Right ventricle myocardium inferior (tissue), 1 donor: ENCODE results near the gene LIMCH1. TPM values are rescaled to one million over a fixed set of nuclear protein-coding genes. Genes with fewer than 3 reads are reported as not detected.

Experiments
- ATAC-seq: fragments of 200-7000 bp; cut with Tn5 transposase; one replicate; pipeline ENCODE4 v1.9.1; 2020; ENCODE audit warnings: mild to moderate bottlenecking, moderate library complexity
- DNase-seq: peaks from one replicate; pipeline ENCODE4 v3.0.0; 2021; ENCODE audit errors: missing footprints
- intact Hi-C: fragments of 100-400 bp; cut with DNase I; formaldehyde crosslinking; loops from one replicate; pipeline ENCODE4 v1.11.0; 2022
- total RNA-seq: library from RNA; stranded (reverse); fragmentation: NEBNext Ultra II Directional; extraction: Animal tissue kit (Norgen Biotek cat#: 25700); gene quantifications from one replicate; pipeline ENCODE4 v1.2.1, GENCODE V29; 2021
- donor health status: DM: no; HTN: yes; CAD: no; lungs with severe emphysema.

LIMCH1 gene
- total RNA-seq, 1 donor from 2014 or later: 294 TPM

- DNase-seq (no peak), ATAC-seq (no peak)
- intact Hi-C loops: no loop called here
These were observed 13.6 kb downstream of the LIMCH1 start for GRCh38 chr4:41551536-41551935.

- ATAC-seq (no peak), DNase-seq (no peak)
- intact Hi-C loops: no loop called here
These were observed 16.9 kb downstream of the LIMCH1 start for GRCh38 chr4:41554905-41555304.

GRCh38 chr4:41556526-41556925 is 18.6 kb downstream of the LIMCH1 start:
- DNase-seq (no peak), ATAC-seq (no peak)
- intact Hi-C loops: no loop called here

GRCh38 chr4:41559940-41560516 is 22.1 kb downstream of the LIMCH1 start:
- intact Hi-C loops: no loop called here
- no peak for ATAC-seq

GRCh38 chr4:41561244-41561643 is 23.3 kb downstream of the LIMCH1 start:
- ATAC-seq (no peak), DNase-seq (no peak)
- intact Hi-C loops: no loop called here

More at GRCh38 chr4:41559940-41560516, 22.1 kb downstream of the LIMCH1 start:
- no peak for DNase-seq

- intact Hi-C loops: no loop called here
- no peak for ATAC-seq
- no peak for DNase-seq
These were observed 29.2 kb downstream of the LIMCH1 start for GRCh38 chr4:41567186-41567585.

GRCh38 chr4:41568363-41568762 is 30.4 kb downstream of the LIMCH1 start:
- ATAC-seq (no peak), DNase-seq (no peak)

GRCh38 chr4:41569961-41570360 is 32.0 kb downstream of the LIMCH1 start:
- peak; percentile 93 for ATAC-seq
- intact Hi-C loops: loop anchor here (2.0 kb wide), 2 partner anchors 31 to 43 kb away; partner anchors contain the start of gene LIMCH1
- DNase-seq: no peak

More at GRCh38 chr4:41568363-41568762, 30.4 kb downstream of the LIMCH1 start:
- intact Hi-C loops: no loop called here

GRCh38 chr4:41571422-41571821 is 33.5 kb downstream of the LIMCH1 start:
- intact Hi-C loops: loop anchor here (2.0 kb wide), 2 partner anchors 33 to 41 kb away; partner anchors contain the start of gene LIMCH1
- DNase-seq (no peak), ATAC-seq (no peak)

- DNase-seq: no peak
- intact Hi-C loops: no loop called here
- ATAC-seq: no peak
These were observed 34.6 kb downstream of the LIMCH1 start for GRCh38 chr4:41572516-41572915.

GRCh38 chr4:41572956-41573355 is 35.0 kb downstream of the LIMCH1 start:
- no peak for DNase-seq
- ATAC-seq: no peak
- intact Hi-C loops: no loop called here

GRCh38 chr4:41573502-41574001 is 35.6 kb downstream of the LIMCH1 start:
- ATAC-seq (no peak), DNase-seq (no peak)
- intact Hi-C loops: no loop called here

- DNase-seq (no peak), ATAC-seq (no peak)
- intact Hi-C loops: no loop called here
These were observed 37.2 kb downstream of the LIMCH1 start for GRCh38 chr4:41575207-41575606.

GRCh38 chr4:41575665-41576064 is 37.7 kb downstream of the LIMCH1 start:
- ATAC-seq (no peak), DNase-seq (no peak)
- intact Hi-C loops: no loop called here

GRCh38 chr4:41579043-41579442 is 41.1 kb downstream of the LIMCH1 start:
- ATAC-seq: peak; percentile 45
- intact Hi-C loops: no loop called here
- DNase-seq: no peak

GRCh38 chr4:41579526-41579925 is 41.6 kb downstream of the LIMCH1 start:
- DNase-seq (no peak), ATAC-seq (no peak)
- intact Hi-C loops: no loop called here

GRCh38 chr4:41580007-41580406 is 42.0 kb downstream of the LIMCH1 start:
- intact Hi-C loops: no loop called here
- DNase-seq: no peak
- ATAC-seq: no peak

- ATAC-seq (no peak), DNase-seq (no peak)
- intact Hi-C loops: no loop called here
These were observed 48.8 kb downstream of the LIMCH1 start for GRCh38 chr4:41586675-41587225.

- no peak for DNase-seq
- no peak for ATAC-seq
- intact Hi-C loops: no loop called here
These were observed 49.3 kb downstream of the LIMCH1 start for GRCh38 chr4:41587286-41587685.

GRCh38 chr4:41590591-41590990 is 52.6 kb downstream of the LIMCH1 start:
- DNase-seq: no peak
- intact Hi-C loops: no loop called here
- ATAC-seq: peak; percentile 36

GRCh38 chr4:41594432-41594831 is 56.5 kb downstream of the LIMCH1 start:
- peak; percentile 55 for ATAC-seq
- intact Hi-C loops: no loop called here
- DNase-seq: peak; percentile 70
